Activated CD8-positive, alpha-beta memory T cell treated with anti-CD3 and anti-CD28 coated beads, Interleukin-2, amount 10 ng/mL, durations not matched to agents 7 days and 5 days (primary cell): Measurements from ENCODE around the gene CLASP2. TPM values are rescaled to one million over a fixed set of nuclear protein-coding genes. Genes with fewer than 3 reads are reported as not detected.
A peak's percentile ranks its signal among the peaks of the same experiment; 100 is the strongest.
"Not testable (repeated sequence)": the region's sequence is repeated elsewhere in the genome, so short reads cannot be mapped to it uniquely, and the experiment has no call there.

Experiments
- ATAC-seq: fragments of 150-1000 bp; cut with Tn5 transposase; one replicate; pipeline ENCODE4 v1.10.0; 2021; ENCODE audit warnings: moderate library complexity
- CTCF ChIA-PET: fragments of 350-600 bp; sonication (Branson Sonifier 250); formaldehyde crosslinking; loops from one replicate; lab custom pipeline; 2021; ENCODE audit warnings: antibody characterized with exemption; lab: Charles Lee
- DNase-seq: peaks from one replicate; pipeline ENCODE4 v3.0.0-alpha.2; 2020
- H3K27ac Mint-ChIP-seq: one replicate; pipeline ENCODE4 v1.8.0; 2021; ENCODE audit warnings: mild to moderate bottlenecking, mixed read lengths
- H3K27me3 Mint-ChIP-seq: one replicate; pipeline ENCODE4 v1.8.0; 2021; ENCODE audit warnings: mixed read lengths
- H3K36me3 Mint-ChIP-seq: one replicate; pipeline ENCODE4 v1.8.0; 2021; ENCODE audit warnings: mild to moderate bottlenecking, mixed read lengths
- H3K4me1 Mint-ChIP-seq: one replicate; pipeline ENCODE4 v1.8.0; 2021; ENCODE audit warnings: mixed read lengths
- H3K4me3 Mint-ChIP-seq: one replicate; pipeline ENCODE4 v1.8.0; 2021; ENCODE audit warnings: mild to moderate bottlenecking, moderate library complexity, mixed read lengths
- H3K9me3 Mint-ChIP-seq: one replicate; pipeline ENCODE4 v1.8.0; 2022; ENCODE audit warnings: low read depth, mixed read lengths
- total RNA-seq, 2 experiments: library from RNA; stranded (reverse); gene quantifications; one replicate each; pipeline ENCODE4 v1.2.3, GENCODE V29; 2021

Gene CLASP2
- total RNA-seq: 10 to 100 TPM; 47.7 to 55.1 TPM

- DNase-seq (peak; percentile 90), ATAC-seq (peak; percentile 91)
- Mint-ChIP-seq H3K36me3 (peaks cover 5% of the 10 kb centered on the region), H3K27me3 (peaks cover 2% of the 10 kb centered on the region), H3K27ac (peak within 1 kb of the TSS; percentile 92), H3K9me3 (no peaks in the 10 kb centered on the region), H3K4me1 (peaks cover 21% of the 10 kb centered on the region), H3K4me3 (peak within 1 kb of the TSS; percentile 92)
- CTCF ChIA-PET: interaction anchor here (1.0 to 1.5 kb wide), 2 partner anchors 72 to 770 kb away, joined by 3 read pairs; no protein-coding TSS in a partner anchor
These were observed at the start of gene CLASP2 for GRCh38 chr3:33717866-33718594. Gene CLASP2, minus strand, starts transcription at chr3:33718254. Its CDS starts 252 bp downstream, at chr3:33718002.

- DNase-seq (no peak), ATAC-seq (no peak)
- H3K27me3 Mint-ChIP-seq: peaks cover 8% of the 10 kb centered on the region
- H3K4me1 Mint-ChIP-seq: no peaks in the 10 kb centered on the region
- H3K4me3 Mint-ChIP-seq: no peak overlapping the region
- H3K9me3 Mint-ChIP-seq: peaks cover 9% of the 10 kb centered on the region
- peaks cover 7% of the 10 kb centered on the region for H3K36me3 Mint-ChIP-seq
- no peak overlapping the region for H3K27ac Mint-ChIP-seq
- CTCF ChIA-PET: interaction anchor here (0.8 to 1.2 kb wide), 2 partner anchors 8 to 18 kb away, joined by 3 read pairs; no protein-coding TSS in a partner anchor
These were observed 40.8 kb upstream of the CLASP2 start for GRCh38 chr3:33758864-33759263.

GRCh38 chr3:33758281-33758680 lies 40.2 kb upstream of the CLASP2 start:
- H3K27ac Mint-ChIP-seq: no peak overlapping the region
- no peaks in the 10 kb centered on the region for H3K4me1 Mint-ChIP-seq
- CTCF ChIA-PET: no interaction called here
- H3K36me3 Mint-ChIP-seq: peaks cover 7% of the 10 kb centered on the region
- H3K27me3 Mint-ChIP-seq: peaks cover 6% of the 10 kb centered on the region
- peaks cover 9% of the 10 kb centered on the region for H3K9me3 Mint-ChIP-seq
- DNase-seq (no peak), ATAC-seq (no peak)
- no peak overlapping the region for H3K4me3 Mint-ChIP-seq

GRCh38 chr3:33754391-33754790 lies 36.3 kb upstream of the CLASP2 start:
- H3K9me3 Mint-ChIP-seq, CTCF ChIA-PET, H3K4me3 Mint-ChIP-seq, H3K27me3 Mint-ChIP-seq, H3K27ac Mint-ChIP-seq, DNase-seq, H3K36me3 Mint-ChIP-seq, ATAC-seq: not testable (repeated sequence)
- H3K4me1 Mint-ChIP-seq: peaks cover 20% of the 10 kb centered on the region

GRCh38 chr3:33751336-33751735 lies 33.3 kb upstream of the CLASP2 start:
- Mint-ChIP-seq H3K36me3 (peaks cover 9% of the 10 kb centered on the region), H3K4me1 (peaks cover 20% of the 10 kb centered on the region), H3K4me3 (no peak overlapping the region), H3K9me3 (peaks cover 7% of the 10 kb centered on the region), H3K27ac (no peak overlapping the region), H3K27me3 (no peaks in the 10 kb centered on the region)
- CTCF ChIA-PET: interaction anchor here (0.6 to 1.6 kb wide), 3 partner anchors 8 to 26 kb away, joined by 3 read pairs; no protein-coding TSS in a partner anchor
- DNase-seq (no peak), ATAC-seq (peak; percentile 45)

- ATAC-seq: no peak
- CTCF ChIA-PET: interaction anchor here (0.9 kb wide), 1 partner anchor 25 kb away, joined by 3 read pairs; no protein-coding TSS in a partner anchor
- Mint-ChIP-seq H3K9me3 (peaks cover 7% of the 10 kb centered on the region), H3K27ac (no peak overlapping the region), H3K4me1 (peaks cover 20% of the 10 kb centered on the region), H3K27me3 (no peaks in the 10 kb centered on the region), H3K4me3 (no peak overlapping the region), H3K36me3 (peaks cover 9% of the 10 kb centered on the region)
- no peak for DNase-seq
These were observed 32.1 kb upstream of the CLASP2 start for GRCh38 chr3:33750211-33750548.

- ATAC-seq (no peak), DNase-seq (no peak)
- Mint-ChIP-seq H3K9me3 (peaks cover 5% of the 10 kb centered on the region), H3K4me3 (no peak overlapping the region), H3K4me1 (peaks cover 20% of the 10 kb centered on the region), H3K27me3 (no peaks in the 10 kb centered on the region), H3K27ac (no peak overlapping the region), H3K36me3 (peaks cover 7% of the 10 kb centered on the region)
- CTCF ChIA-PET: no interaction called here
These were observed 31.6 kb upstream of the CLASP2 start for GRCh38 chr3:33749546-33750210.

GRCh38 chr3:33746416-33747116 lies 28.5 kb upstream of the CLASP2 start:
- no peaks in the 10 kb centered on the region for H3K36me3 Mint-ChIP-seq
- ATAC-seq (no peak), DNase-seq (no peak)
- H3K4me1 Mint-ChIP-seq: peaks cover 18% of the 10 kb centered on the region
- H3K27me3 Mint-ChIP-seq: peaks cover 14% of the 10 kb centered on the region
- CTCF ChIA-PET: interaction anchor here (1.4 kb wide), 1 partner anchor 12 kb away, joined by 3 read pairs; no protein-coding TSS in a partner anchor
- H3K9me3 Mint-ChIP-seq: no peaks in the 10 kb centered on the region
- H3K27ac Mint-ChIP-seq: no peak overlapping the region
- H3K4me3 Mint-ChIP-seq: no peak overlapping the region

GRCh38 chr3:33737146-33737545 lies 19.1 kb upstream of the CLASP2 start:
- H3K4me3 Mint-ChIP-seq: no peak overlapping the region
- peaks cover 33% of the 10 kb centered on the region for H3K27me3 Mint-ChIP-seq
- DNase-seq: no peak
- ATAC-seq: no peak
- H3K9me3 Mint-ChIP-seq: peaks cover 10% of the 10 kb centered on the region
- H3K4me1 Mint-ChIP-seq: no peaks in the 10 kb centered on the region
- CTCF ChIA-PET: no interaction called here
- no peaks in the 10 kb centered on the region for H3K36me3 Mint-ChIP-seq
- no peak overlapping the region for H3K27ac Mint-ChIP-seq

- Mint-ChIP-seq H3K27ac (no peak overlapping the region), H3K36me3 (peaks cover 1% of the 10 kb centered on the region), H3K4me3 (no peak overlapping the region), H3K27me3 (peaks cover 13% of the 10 kb centered on the region), H3K9me3 (peaks cover 16% of the 10 kb centered on the region), H3K4me1 (no peaks in the 10 kb centered on the region)
- DNase-seq (no peak), ATAC-seq (no peak)
- CTCF ChIA-PET: no interaction called here
These were observed 14.3 kb upstream of the CLASP2 start for GRCh38 chr3:33732394-33732793.

- no peak for DNase-seq
- H3K9me3 Mint-ChIP-seq: peaks cover 16% of the 10 kb centered on the region
- ATAC-seq: no peak
- no peak overlapping the region for H3K27ac Mint-ChIP-seq
- CTCF ChIA-PET: no interaction called here
- peaks cover 1% of the 10 kb centered on the region for H3K36me3 Mint-ChIP-seq
- no peaks in the 10 kb centered on the region for H3K27me3 Mint-ChIP-seq
- no peak overlapping the region for H3K4me3 Mint-ChIP-seq
- H3K4me1 Mint-ChIP-seq: no peaks in the 10 kb centered on the region
These were observed 11.9 kb upstream of the CLASP2 start for GRCh38 chr3:33729993-33730392.

- Mint-ChIP-seq H3K36me3 (peaks cover 2% of the 10 kb centered on the region), H3K27ac (no peak overlapping the region), H3K4me1 (peaks cover 4% of the 10 kb centered on the region), H3K4me3 (no peak overlapping the region), H3K27me3 (peaks cover 2% of the 10 kb centered on the region), H3K9me3 (no peaks in the 10 kb centered on the region)
- CTCF ChIA-PET: no interaction called here
- ATAC-seq (no peak), DNase-seq (no peak)
These were observed 6.2 kb upstream of the CLASP2 start for GRCh38 chr3:33724256-33724655.

- Mint-ChIP-seq H3K4me3 (no peak overlapping the region), H3K36me3 (peaks cover 4% of the 10 kb centered on the region), H3K27ac (no peak overlapping the region), H3K27me3 (peaks cover 2% of the 10 kb centered on the region), H3K4me1 (peaks cover 13% of the 10 kb centered on the region), H3K9me3 (no peaks in the 10 kb centered on the region)
- no peak for DNase-seq
- no peak for ATAC-seq
- CTCF ChIA-PET: interaction anchor here (0.8 kb wide), 1 partner anchor 78 kb away, joined by 3 read pairs; no protein-coding TSS in a partner anchor
These were observed 4.7 kb upstream of the CLASP2 start for GRCh38 chr3:33722626-33723370.
